Measurements from ENCODE around the gene UFSP1.
A peak's percentile ranks its signal among the peaks of the same experiment; 100 is the strongest.

The UFSP1 gene

GRCh38 chr7:100867040-100867775 lies 22.3 kb downstream of the UFSP1 start, which contains the start of gene TRIP6:
TSS of gene TRIP6 (plus strand) at chr7:100867387. CDS start at chr7:100867498, 111 bp downstream.
- peak; percentile 95 for DNase-seq (ENCODE audit: low read depth)
- TF ChIP-seq MYC (IDR thresholded peaks at IDR 0.05; ENCODE audit: low read depth, low read length) (peak; percentile 100), POLR2A (IDR thresholded peaks at IDR 0.05; ENCODE audit: extremely low read depth, insufficient read length) (peak; percentile 75), MAX (IDR thresholded peaks at IDR 0.05; ENCODE audit: low read depth, low read length) (peak; percentile 98), CTCF (IDR thresholded peaks at IDR 0.05; ENCODE audit: low read depth, low read length) (no peak)
- H3K4me3 ChIP-seq (ENCODE audit: low read depth, low read length): peak within 1 kb of the TSS; percentile 83

- H3K4me3 ChIP-seq (ENCODE audit: low read depth, low read length): peak overlapping the region; percentile 83
- TF ChIP-seq CTCF (IDR thresholded peaks at IDR 0.05; ENCODE audit: low read depth, low read length): no peak
- TF ChIP-seq MYC (IDR thresholded peaks at IDR 0.05; ENCODE audit: low read depth, low read length): no peak
- TF ChIP-seq POLR2A (IDR thresholded peaks at IDR 0.05; ENCODE audit: extremely low read depth, insufficient read length): no peak
- TF ChIP-seq MAX (IDR thresholded peaks at IDR 0.05; ENCODE audit: low read depth, low read length): no peak
- no peak for DNase-seq (ENCODE audit: low read depth)
These were observed 22.8 kb downstream of the UFSP1 start for GRCh38 chr7:100866729-100867039.

- peak overlapping the region; percentile 83 for H3K4me3 ChIP-seq (ENCODE audit: low read depth, low read length)
- no peak for DNase-seq (ENCODE audit: low read depth)
These were observed 23.4 kb downstream of the UFSP1 start for GRCh38 chr7:100865938-100866728.

GRCh38 chr7:100865372-100865911 lies 24.1 kb downstream of the UFSP1 start:
- no peak for DNase-seq (ENCODE audit: low read depth)
- H3K4me3 ChIP-seq (ENCODE audit: low read depth, low read length): no peak overlapping the region
- TF ChIP-seq POLR2A (IDR thresholded peaks at IDR 0.05; ENCODE audit: extremely low read depth, insufficient read length) (no peak), MYC (IDR thresholded peaks at IDR 0.05; ENCODE audit: low read depth, low read length) (no peak), MAX (IDR thresholded peaks at IDR 0.05; ENCODE audit: low read depth, low read length) (no peak), CTCF (IDR thresholded peaks at IDR 0.05; ENCODE audit: low read depth, low read length) (no peak)

More at GRCh38 chr7:100865938-100866728, 23.4 kb downstream of the UFSP1 start:
- TF ChIP-seq MAX (IDR thresholded peaks at IDR 0.05; ENCODE audit: low read depth, low read length) (no peak), POLR2A (IDR thresholded peaks at IDR 0.05; ENCODE audit: extremely low read depth, insufficient read length) (no peak), MYC (IDR thresholded peaks at IDR 0.05; ENCODE audit: low read depth, low read length) (no peak), CTCF (IDR thresholded peaks at IDR 0.05; ENCODE audit: low read depth, low read length) (no peak)

DNA sequence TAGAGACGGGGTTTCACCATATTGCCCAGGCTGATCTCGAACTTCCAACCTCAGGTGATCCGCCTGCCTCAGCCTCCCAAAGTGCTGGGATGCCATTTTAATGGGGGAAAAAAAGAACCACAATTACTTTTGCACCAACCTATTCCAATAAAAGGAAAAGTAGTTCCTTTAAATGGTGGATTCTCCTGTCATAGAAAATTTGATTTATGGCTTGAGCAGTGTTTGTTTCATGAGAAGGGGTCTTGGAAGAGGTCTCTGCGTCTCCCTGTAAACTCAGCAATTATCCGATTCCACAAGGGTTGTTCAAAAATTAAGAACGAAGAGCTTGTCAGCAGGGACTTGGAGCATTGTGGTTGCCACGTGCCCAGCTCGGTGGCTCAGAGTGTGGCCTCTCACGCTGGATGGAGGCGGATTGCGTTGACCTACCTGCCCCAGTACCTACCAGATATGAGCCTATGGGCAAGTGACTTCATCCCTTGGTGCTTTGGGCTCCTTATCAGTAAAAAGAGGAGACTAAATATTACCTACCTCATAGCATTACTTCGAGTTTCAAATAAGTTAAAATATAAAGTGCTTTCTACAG lies 25.2 kb downstream of the UFSP1 start:
- no peak overlapping the region for H3K4me3 ChIP-seq (ENCODE audit: low read depth, low read length)
- TF ChIP-seq POLR2A (IDR thresholded peaks at IDR 0.05; ENCODE audit: extremely low read depth, insufficient read length): no peak
- TF ChIP-seq MYC (IDR thresholded peaks at IDR 0.05; ENCODE audit: low read depth, low read length): no peak
- DNase-seq (ENCODE audit: low read depth): no peak
